VCaP (cell line): Measurements from ENCODE around the gene MGLL.

Experiments
- H3K27ac ChIP-seq: fragments of 450-650 bp; 2 replicates; pipeline ENCODE4 v1.5.1; 2017
- TF ChIP-seq, protein P1 (sequence below): fragments of 450-650 bp; conservative IDR thresholded peaks from 2 replicates; pipeline ENCODE4 v1.5.1; 2017; ENCODE audit warnings: mild to moderate bottlenecking, moderate library complexity

MGLL gene

DNA sequence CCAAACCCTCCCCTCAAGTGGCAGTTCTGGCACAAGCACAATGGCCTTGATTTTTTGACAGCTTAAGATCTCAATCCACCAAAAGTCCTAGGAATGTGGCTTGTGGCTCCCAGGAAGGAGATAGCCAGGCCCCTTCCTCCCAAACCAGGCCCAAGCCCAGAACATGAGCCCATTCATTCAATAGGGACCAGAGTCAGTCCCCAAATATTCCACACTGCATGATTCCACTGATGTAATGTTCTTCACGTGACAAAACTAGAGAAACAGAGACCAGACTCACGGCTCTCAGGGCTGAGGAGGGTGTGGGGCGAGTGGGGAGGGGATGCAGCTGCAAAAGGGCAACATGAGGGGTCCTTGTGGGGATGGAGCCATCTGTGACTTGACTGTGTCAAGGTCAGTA, 124.0 kb downstream of the MGLL start:
- H3K27ac ChIP-seq = peak overlapping the region; percentile 98
- TF ChIP-seq, protein P1, sequence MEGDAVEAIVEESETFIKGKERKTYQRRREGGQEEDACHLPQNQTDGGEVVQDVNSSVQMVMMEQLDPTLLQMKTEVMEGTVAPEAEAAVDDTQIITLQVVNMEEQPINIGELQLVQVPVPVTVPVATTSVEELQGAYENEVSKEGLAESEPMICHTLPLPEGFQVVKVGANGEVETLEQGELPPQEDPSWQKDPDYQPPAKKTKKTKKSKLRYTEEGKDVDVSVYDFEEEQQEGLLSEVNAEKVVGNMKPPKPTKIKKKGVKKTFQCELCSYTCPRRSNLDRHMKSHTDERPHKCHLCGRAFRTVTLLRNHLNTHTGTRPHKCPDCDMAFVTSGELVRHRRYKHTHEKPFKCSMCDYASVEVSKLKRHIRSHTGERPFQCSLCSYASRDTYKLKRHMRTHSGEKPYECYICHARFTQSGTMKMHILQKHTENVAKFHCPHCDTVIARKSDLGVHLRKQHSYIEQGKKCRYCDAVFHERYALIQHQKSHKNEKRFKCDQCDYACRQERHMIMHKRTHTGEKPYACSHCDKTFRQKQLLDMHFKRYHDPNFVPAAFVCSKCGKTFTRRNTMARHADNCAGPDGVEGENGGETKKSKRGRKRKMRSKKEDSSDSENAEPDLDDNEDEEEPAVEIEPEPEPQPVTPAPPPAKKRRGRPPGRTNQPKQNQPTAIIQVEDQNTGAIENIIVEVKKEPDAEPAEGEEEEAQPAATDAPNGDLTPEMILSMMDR = no peak

DNA sequence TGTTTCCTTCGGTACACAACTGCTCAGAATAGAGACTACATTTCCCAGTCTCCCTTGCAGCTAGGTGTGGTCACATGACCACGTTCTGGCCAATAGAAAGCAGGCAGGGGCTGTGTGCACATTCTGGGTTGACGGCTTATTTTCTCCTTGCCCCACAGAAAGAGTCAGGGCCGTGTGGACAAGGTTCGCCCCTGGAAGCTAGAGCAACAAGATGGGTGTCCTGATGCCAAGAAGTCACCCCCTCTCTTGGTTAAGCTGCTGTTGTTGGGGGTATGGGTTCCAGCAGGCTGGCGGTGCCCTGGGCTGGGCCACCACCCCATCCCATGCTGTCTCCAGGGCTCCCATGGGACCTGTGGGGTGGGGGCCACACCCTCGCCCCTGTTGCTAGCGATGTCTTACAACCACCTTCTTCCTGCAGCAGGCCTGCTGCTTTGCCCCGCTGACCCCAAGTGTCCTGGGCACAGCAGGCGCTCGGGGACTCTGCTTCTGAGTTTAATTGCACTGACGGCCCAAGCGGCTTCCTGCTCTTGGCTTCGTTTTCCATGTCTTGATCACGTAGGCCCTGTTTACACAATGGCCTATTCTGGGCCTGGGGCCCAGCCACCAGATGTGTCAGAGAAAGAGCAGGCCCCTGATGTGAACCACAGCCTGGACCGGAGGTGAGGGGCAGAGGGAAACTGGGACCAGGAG, 124.6 kb downstream of the MGLL start:
- H3K27ac ChIP-seq = peak overlapping the region; percentile 98
- TF ChIP-seq, protein P1 = no peak

- TF ChIP-seq, protein P1 = peak; percentile 84
Observed at GRCh38 chr3:127694467-127695215, 127.7 kb downstream of the MGLL start.

GRCh38 chr3:127693336-127693843, 128.9 kb downstream of the MGLL start:
- H3K27ac ChIP-seq = peak overlapping the region; percentile 98; the same call in 1 of the 2 replicates
- TF ChIP-seq, protein P1 = no peak

More at GRCh38 chr3:127694467-127695215, 127.7 kb downstream of the MGLL start:
- peak overlapping the region; percentile 98 for H3K27ac ChIP-seq

DNA sequence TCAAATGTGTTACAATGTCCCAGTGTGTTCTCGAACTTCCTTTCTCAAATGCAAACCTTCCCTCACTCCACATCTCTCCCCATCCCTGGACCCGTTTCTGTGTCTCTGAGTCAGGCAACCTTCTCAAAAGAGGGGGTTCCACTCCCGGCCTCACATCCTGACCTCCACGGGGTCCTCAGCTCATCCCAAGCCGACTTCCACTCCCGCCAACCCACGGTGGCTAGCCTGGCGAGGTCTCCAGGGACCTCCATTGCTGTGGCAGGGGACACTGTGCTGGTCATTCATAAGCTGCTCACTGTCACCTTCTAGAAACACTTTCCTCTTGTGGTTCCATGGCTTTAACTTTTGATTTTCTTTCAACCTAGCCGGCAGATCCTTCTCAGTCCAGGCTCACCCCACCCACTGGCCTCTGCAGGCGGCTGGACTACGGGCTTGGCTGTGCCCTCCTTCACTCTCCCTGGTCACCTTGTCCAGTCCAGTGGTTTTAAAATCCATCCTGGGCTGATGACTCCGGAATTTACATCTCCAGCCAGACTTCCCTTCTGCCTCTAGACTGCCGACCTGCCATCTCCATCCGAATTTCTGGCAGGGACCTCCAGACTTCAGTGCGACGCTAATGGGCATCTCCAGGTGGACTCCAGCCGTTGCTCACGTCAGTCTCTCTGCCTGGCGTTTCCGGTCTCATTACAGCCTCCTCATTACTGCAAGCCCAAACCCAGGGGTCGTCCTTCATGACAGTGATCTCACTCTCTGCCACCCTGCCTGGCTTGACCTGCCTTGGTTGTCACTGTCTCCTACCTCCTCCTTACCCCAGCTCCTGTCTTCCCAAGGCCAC, 129.6 kb downstream of the MGLL start:
- peak overlapping the region; percentile 98; the same call in 1 of the 2 replicates for H3K27ac ChIP-seq
- TF ChIP-seq, protein P1 = no peak

- no peak overlapping the region for H3K27ac ChIP-seq
- TF ChIP-seq, protein P1 = no peak
Observed at GRCh38 chr3:127691974-127692373, 130.3 kb downstream of the MGLL start.

- TF ChIP-seq, protein P1 = no peak
- peak overlapping the region; percentile 15; the same call in 1 of the 2 replicates for H3K27ac ChIP-seq
Observed at GRCh38 chr3:127691489-127691888, 130.8 kb downstream of the MGLL start.
